NB4 (cell line): Measurements from ENCODE around the gene ITPK1.

Experiments
- DNase-seq: peaks from one replicate; pipeline ENCODE4 v3.0.0; 2010; ENCODE audit warnings: low read depth
- H3K4me3 ChIP-seq: one replicate; pipeline ENCODE4 v1.5.1; 2011; ENCODE audit warnings: mild to moderate bottlenecking, low read depth, low read length, moderate library complexity
- MYC ChIP-seq: IDR thresholded peaks from 2 replicates; pipeline ENCODE4 v1.6.1; 2011; ENCODE audit warnings: low read depth, low read length
- POLR2A ChIP-seq: IDR thresholded peaks from 2 replicates; pipeline ENCODE4 v1.6.1; 2011; ENCODE audit warnings: mild to moderate bottlenecking; ENCODE audit not compliant: insufficient read length; ENCODE audit errors: extremely low read depth
- TF ChIP-seq, protein P1 (sequence below): IDR thresholded peaks from 2 replicates; pipeline ENCODE4 v1.6.1; 2011; ENCODE audit warnings: low read depth, low read length
- TF ChIP-seq, protein P2 (sequence below): IDR thresholded peaks from one replicate; pipeline ENCODE4 v1.5.1; 2012; ENCODE audit warnings: low read depth, low read length

The ITPK1 gene

DNA sequence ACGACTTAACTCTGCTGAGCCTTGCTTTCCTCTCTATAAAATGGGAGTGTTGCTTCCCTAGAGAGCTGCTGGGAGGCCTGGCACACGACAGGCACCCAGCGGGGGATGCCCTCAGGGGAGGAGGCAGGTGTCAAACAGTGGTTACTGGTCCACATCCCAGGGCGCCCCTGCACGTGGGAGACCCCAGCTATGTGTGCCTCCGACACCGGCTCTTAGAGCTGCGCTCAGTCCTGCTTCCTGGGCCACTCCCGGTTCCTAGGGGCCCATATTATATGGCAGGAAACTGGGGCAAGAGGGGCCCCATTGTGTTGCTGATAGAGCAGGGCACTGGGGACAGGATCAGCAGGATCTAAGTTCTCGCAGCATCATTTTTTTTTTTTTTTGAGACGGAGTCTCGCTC lies 145.5 kb downstream of the ITPK1 start:
- DNase-seq, result no peak
- no peak for TF ChIP-seq POLR2A
- TF ChIP-seq MYC, result no peak
- TF ChIP-seq, protein P1, sequence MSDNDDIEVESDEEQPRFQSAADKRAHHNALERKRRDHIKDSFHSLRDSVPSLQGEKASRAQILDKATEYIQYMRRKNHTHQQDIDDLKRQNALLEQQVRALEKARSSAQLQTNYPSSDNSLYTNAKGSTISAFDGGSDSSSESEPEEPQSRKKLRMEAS, result no peak
- TF ChIP-seq, protein P2, sequence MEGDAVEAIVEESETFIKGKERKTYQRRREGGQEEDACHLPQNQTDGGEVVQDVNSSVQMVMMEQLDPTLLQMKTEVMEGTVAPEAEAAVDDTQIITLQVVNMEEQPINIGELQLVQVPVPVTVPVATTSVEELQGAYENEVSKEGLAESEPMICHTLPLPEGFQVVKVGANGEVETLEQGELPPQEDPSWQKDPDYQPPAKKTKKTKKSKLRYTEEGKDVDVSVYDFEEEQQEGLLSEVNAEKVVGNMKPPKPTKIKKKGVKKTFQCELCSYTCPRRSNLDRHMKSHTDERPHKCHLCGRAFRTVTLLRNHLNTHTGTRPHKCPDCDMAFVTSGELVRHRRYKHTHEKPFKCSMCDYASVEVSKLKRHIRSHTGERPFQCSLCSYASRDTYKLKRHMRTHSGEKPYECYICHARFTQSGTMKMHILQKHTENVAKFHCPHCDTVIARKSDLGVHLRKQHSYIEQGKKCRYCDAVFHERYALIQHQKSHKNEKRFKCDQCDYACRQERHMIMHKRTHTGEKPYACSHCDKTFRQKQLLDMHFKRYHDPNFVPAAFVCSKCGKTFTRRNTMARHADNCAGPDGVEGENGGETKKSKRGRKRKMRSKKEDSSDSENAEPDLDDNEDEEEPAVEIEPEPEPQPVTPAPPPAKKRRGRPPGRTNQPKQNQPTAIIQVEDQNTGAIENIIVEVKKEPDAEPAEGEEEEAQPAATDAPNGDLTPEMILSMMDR, result no peak

DNA sequence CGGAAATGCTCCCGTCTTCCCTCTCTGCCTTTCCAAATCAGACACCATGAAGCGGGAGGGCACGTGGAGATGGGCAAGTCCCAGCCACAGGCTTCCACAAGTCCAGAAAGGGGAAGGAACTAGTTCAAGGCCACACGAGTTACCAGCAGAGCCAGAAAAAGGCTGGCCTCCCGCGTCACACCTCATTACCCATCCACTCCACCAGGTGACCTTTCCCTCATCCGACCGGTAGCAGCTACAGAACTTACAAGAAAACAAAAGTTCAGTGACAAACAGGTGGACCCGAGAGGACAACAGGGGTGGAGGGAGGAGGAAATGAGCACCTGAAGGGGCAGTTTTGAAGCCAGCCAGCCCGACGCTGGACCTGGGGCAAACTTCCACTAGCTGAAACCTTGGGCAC lies 145.9 kb downstream of the ITPK1 start:
- no peak overlapping the region for H3K4me3 ChIP-seq
- TF ChIP-seq POLR2A (no peak), MYC (no peak)
- TF ChIP-seq, protein P2, result no peak
- TF ChIP-seq, protein P1, result no peak
- no peak for DNase-seq

More for the DNA sequence above, 145.5 kb downstream of the ITPK1 start:
- H3K4me3 ChIP-seq, result no peak overlapping the region

DNA sequence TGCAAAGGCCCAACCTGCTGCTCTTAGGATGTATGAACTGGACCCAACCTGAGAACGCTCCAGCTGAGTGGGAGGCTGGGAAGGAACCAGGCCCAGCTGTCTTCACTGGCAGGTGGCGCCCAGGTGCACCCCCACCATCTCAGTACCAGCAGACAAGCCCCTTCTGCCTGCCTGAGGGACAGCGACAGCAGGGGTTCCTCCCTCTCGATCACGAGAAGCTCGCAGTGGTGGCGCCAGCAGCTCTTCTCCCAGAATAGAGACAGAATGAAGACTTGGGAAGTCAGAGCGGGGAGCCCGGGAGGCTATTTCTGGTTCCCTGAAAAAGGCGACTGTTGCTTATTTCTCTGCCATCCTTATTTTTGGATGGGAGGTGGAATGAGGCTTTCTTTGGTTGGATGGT lies 146.3 kb downstream of the ITPK1 start:
- TF ChIP-seq POLR2A (no peak), MYC (no peak)
- TF ChIP-seq, protein P1, result no peak
- TF ChIP-seq, protein P2, result no peak
- DNase-seq, result no peak
- no peak overlapping the region for H3K4me3 ChIP-seq

DNA sequence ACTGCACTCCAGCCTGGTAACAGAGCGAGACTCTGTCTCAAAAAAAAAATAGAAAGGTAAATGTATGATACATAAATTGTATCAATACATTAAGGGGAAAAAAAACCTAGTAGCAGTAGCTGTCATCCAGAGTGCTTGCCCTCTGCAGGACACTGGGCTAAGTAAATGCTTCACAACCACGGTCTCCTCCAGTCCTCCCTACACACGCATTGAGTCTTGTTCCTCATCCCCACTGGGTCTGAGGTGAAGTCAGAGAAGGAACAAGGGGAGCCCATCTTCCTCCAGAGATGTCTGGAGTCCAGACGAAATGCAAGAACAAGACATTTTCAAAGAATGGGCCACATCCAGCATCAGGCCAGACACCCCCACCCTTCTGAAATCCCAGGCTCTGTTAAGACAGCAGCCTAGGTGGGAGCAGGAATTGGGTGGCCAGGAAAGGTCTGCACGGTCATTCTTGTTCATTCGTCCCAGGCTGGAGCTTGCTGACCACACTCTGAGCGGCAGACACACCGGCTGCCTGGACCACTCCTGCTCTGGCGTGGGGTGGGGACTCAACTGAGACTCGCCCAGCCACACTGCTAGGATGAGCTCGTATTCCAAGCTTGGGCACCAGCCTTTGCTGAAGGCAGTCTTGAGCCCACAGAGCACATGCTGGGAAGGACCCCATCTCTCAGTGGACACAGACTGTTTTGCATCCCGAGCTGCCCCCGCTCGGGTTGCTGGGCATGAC lies 147.3 kb downstream of the ITPK1 start:
- TF ChIP-seq POLR2A (no peak), MYC (no peak)
- TF ChIP-seq, protein P2, result no peak
- TF ChIP-seq, protein P1, result no peak
- DNase-seq, result no peak
- H3K4me3 ChIP-seq, result no peak overlapping the region

DNA sequence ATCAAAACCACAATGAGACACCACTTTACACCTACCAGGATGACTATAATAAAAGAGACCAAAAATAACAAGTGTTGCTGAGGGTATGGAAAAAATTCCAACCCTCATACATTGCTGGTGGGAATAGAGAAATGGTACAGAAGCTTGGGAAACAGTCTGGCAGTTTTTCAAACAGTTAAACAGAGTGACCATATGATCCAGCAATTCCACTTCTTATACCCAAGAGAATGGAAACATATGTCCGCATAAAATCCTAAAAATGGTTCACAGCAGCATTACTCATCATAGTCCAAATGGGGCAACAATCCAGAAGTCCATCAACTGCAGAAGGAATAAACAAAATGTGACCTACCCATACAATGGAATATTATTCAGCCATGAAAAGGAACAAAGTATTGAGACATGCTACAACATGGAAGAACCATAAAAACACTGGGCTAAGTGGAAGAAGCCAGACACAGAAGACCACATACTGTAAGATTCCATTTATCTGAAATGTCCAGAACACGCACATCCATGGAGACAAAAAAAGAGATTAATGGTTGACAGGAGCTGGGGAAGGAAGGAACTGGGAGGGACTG lies 148.3 kb downstream of the ITPK1 start:
- no peak for DNase-seq
- H3K4me3 ChIP-seq, result no peak overlapping the region

More for the DNA sequence above, 148.3 kb downstream of the ITPK1 start:
- TF ChIP-seq, protein P1, result no peak
- TF ChIP-seq MYC (no peak), POLR2A (no peak)
- TF ChIP-seq, protein P2, result no peak
